IMR-90 (cell line): ENCODE results near the gene CTNNA2. TPM values are rescaled to one million over a fixed set of nuclear protein-coding genes. Genes with fewer than 3 reads are reported as not detected.

Experiments
- ATAC-seq: fragments of 200-7000 bp; cut with Tn5 transposase; 2 replicates; pipeline ENCODE4 v1.9.1; 2020; ENCODE audit warnings: low read depth, mild to moderate bottlenecking, moderate library complexity
- BruUV-seq: library from RNA; stranded (reverse); fragments of 400-500 nt; replicated peaks from 2 replicates; lab custom pipeline; 2021; lab: Mats Ljungman, UMichigan
- CTCF ChIA-PET: fragments of 300-600 bp; formaldehyde crosslinking; extraction: SDS; loops from one replicate; lab custom pipeline; 2021; ENCODE audit warnings: antibody characterized with exemption; lab: Yijun Ruan, JAX
- POLR2A ChIA-PET: fragments of 300-600 bp; sonication (Branson Sonifier 250); formaldehyde crosslinking; loops from one replicate; lab custom pipeline; 2022; ENCODE audit warnings: antibody characterized with exemption; ENCODE audit not compliant: unreplicated experiment; lab: Charles Lee
- DNase-seq: peaks from one replicate; pipeline ENCODE4 v3.0.0; 2013
- H2AFZ ChIP-seq: replicated peaks from 2 replicates; pipeline ENCODE3; 2013; ENCODE audit warnings: low read length, mild to moderate bottlenecking; ENCODE audit not compliant: poor library complexity
- H2AK5ac ChIP-seq: 2 replicates; pipeline ENCODE4 v1.6.1; 2013; ENCODE audit warnings: low read depth, low read length, inconsistent platforms
- H2AK9ac ChIP-seq: replicated peaks from 2 replicates; pipeline ENCODE3; 2013; ENCODE audit warnings: mild to moderate bottlenecking, low read depth, low read length, moderate library complexity; ENCODE audit not compliant: poor library complexity
- H2BK120ac ChIP-seq: 2 replicates; pipeline ENCODE4 v1.6.1; 2013; ENCODE audit warnings: low read depth, low read length, inconsistent platforms
- H2BK15ac ChIP-seq: 3 replicates; pipeline ENCODE4 v1.6.1; 2013; ENCODE audit warnings: low read depth, low read length, inconsistent platforms
- H2BK20ac ChIP-seq: 2 replicates; pipeline ENCODE4 v1.6.1; 2013; ENCODE audit warnings: low read depth, mild to moderate bottlenecking, inconsistent platforms, low read length, moderate library complexity
- H2BK5ac ChIP-seq: 2 replicates; pipeline ENCODE4 v1.6.1; 2013; ENCODE audit warnings: mild to moderate bottlenecking, low read depth, low read length, inconsistent platforms; ENCODE audit not compliant: poor library complexity, severe bottlenecking
- H3K14ac ChIP-seq: replicated peaks from 2 replicates; pipeline ENCODE4 v1.6.1; 2013; ENCODE audit warnings: low read depth, low read length, inconsistent platforms
- H3K18ac ChIP-seq: 2 replicates; pipeline ENCODE4 v1.6.1; 2013; ENCODE audit warnings: low read depth, low read length, control low read depth
- H3K23ac ChIP-seq: 2 replicates; pipeline ENCODE4 v1.6.1; 2013; ENCODE audit warnings: low read depth, low read length, inconsistent platforms
- H3K27ac ChIP-seq: 2 replicates; pipeline ENCODE4 v1.5.1; 2013; ENCODE audit warnings: mild to moderate bottlenecking, control low read depth, low read length; ENCODE audit not compliant: insufficient read depth
- H3K27me3 ChIP-seq: 2 replicates; pipeline ENCODE4 v1.6.1; 2013; ENCODE audit warnings: low read length; ENCODE audit not compliant: control insufficient read depth, insufficient read depth
- H3K36me3 ChIP-seq: 2 replicates; pipeline ENCODE4 v1.6.1; 2013; ENCODE audit warnings: low read length, mixed read lengths; ENCODE audit not compliant: control insufficient read depth, insufficient read depth
- H3K4ac ChIP-seq: 2 replicates; pipeline ENCODE4 v1.6.1; 2013; ENCODE audit warnings: low read depth, low read length, inconsistent platforms
- H3K4me1 ChIP-seq: 2 replicates; pipeline ENCODE4 v1.6.1; 2013; ENCODE audit warnings: low read length, mixed read lengths; ENCODE audit not compliant: control insufficient read depth, insufficient read depth
- H3K4me2 ChIP-seq: 2 replicates; pipeline ENCODE4 v1.6.1; 2013; ENCODE audit warnings: low read depth, mild to moderate bottlenecking, control low read depth, low read length, moderate library complexity
- H3K4me3 ChIP-seq: 2 replicates; pipeline ENCODE4 v1.5.1; 2013; ENCODE audit warnings: low read depth, mild to moderate bottlenecking, control low read depth, low read length, moderate library complexity; ENCODE audit not compliant: insufficient read depth
- H3K56ac ChIP-seq: 2 replicates; pipeline ENCODE4 v1.6.1; 2013; ENCODE audit warnings: low read length, inconsistent platforms; ENCODE audit not compliant: insufficient read depth; ENCODE audit errors: extremely low read depth
- H3K79me1 ChIP-seq, 2 experiments: 2 replicates each; pipeline ENCODE4 v1.6.1; 2013; ENCODE audit warnings: low read length in 2 of 2, inconsistent platforms in 1 of 2, low read depth in 1 of 2
- H3K9ac ChIP-seq: 2 replicates; pipeline ENCODE4 v1.6.1; 2013; ENCODE audit warnings: low read depth, low read length, control low read depth
- H3K9me1 ChIP-seq: 2 replicates; pipeline ENCODE4 v1.6.1; 2013; ENCODE audit warnings: low read length, inconsistent platforms; ENCODE audit not compliant: insufficient read depth
- H3K9me3 ChIP-seq: 2 replicates; pipeline ENCODE4 v1.6.1; 2013; ENCODE audit warnings: low read length; ENCODE audit not compliant: control insufficient read depth, insufficient read depth
- H4K20me1 ChIP-seq: 2 replicates; pipeline ENCODE4 v1.6.1; 2013; ENCODE audit warnings: low read length, inconsistent platforms; ENCODE audit not compliant: insufficient read depth
- H4K5ac ChIP-seq: 2 replicates; pipeline ENCODE4 v1.6.1; 2013; ENCODE audit warnings: mild to moderate bottlenecking, low read depth, low read length, control low read depth
- H4K8ac ChIP-seq, 2 experiments: 2 replicates each; pipeline ENCODE4 v1.6.1; 2013; ENCODE audit warnings: low read depth in 2 of 2, low read length in 2 of 2, control low read depth in 1 of 2, inconsistent platforms in 1 of 2
- H4K91ac ChIP-seq: 2 replicates; pipeline ENCODE4 v1.6.1; 2013; ENCODE audit warnings: low read depth, low read length, inconsistent platforms; ENCODE audit not compliant: insufficient read depth
- BHLHE40 ChIP-seq: fragments of 150-350 bp; IDR thresholded peaks from 2 replicates; pipeline ENCODE4 v1.6.1; 2016; ENCODE audit warnings: mild to moderate bottlenecking, low read depth, low read length
- CEBPB ChIP-seq: IDR thresholded peaks from 2 replicates; pipeline ENCODE4 v1.6.1; 2012; ENCODE audit warnings: low read depth, low read length, improper control_type of control experiment
- CHD1 ChIP-seq: IDR thresholded peaks from 2 replicates; pipeline ENCODE4 v1.6.1; 2012; ENCODE audit warnings: low read depth, low read length, improper control_type of control experiment
- ELK1 ChIP-seq: fragments of 150-350 bp; IDR thresholded peaks from 2 replicates; pipeline ENCODE4 v1.6.1; 2016; ENCODE audit warnings: low read depth, mild to moderate bottlenecking, low read length, moderate library complexity, borderline replicate concordance
- FOS ChIP-seq: fragments of 150-350 bp; IDR thresholded peaks from 2 replicates; pipeline ENCODE4 v1.6.1; 2016; ENCODE audit warnings: low read depth, low read length
- MAFK ChIP-seq: IDR thresholded peaks from 2 replicates; pipeline ENCODE4 v1.6.1; 2012; ENCODE audit warnings: low read depth, low read length, improper control_type of control experiment
- MAZ ChIP-seq: IDR thresholded peaks from 2 replicates; pipeline ENCODE4 v1.6.1; 2012; ENCODE audit warnings: low read depth, mild to moderate bottlenecking, low read length, improper control_type of control experiment, moderate library complexity, borderline replicate concordance
- MXI1 ChIP-seq: IDR thresholded peaks from 2 replicates; pipeline ENCODE4 v1.6.1; 2012; ENCODE audit warnings: low read depth, mild to moderate bottlenecking, low read length, moderate library complexity, borderline replicate concordance
- NFE2L2 ChIP-seq: fragments of 150-350 bp; IDR thresholded peaks from 2 replicates; pipeline ENCODE4 v1.6.1; 2016; ENCODE audit warnings: low read depth, mild to moderate bottlenecking, low read length
- POLR2A ChIP-seq: IDR thresholded peaks from 2 replicates; pipeline ENCODE4 v1.6.1; 2012; ENCODE audit warnings: mild to moderate bottlenecking, low read depth, low read length
- RAD21 ChIP-seq: IDR thresholded peaks from 2 replicates; pipeline ENCODE4 v1.6.1; 2012; ENCODE audit warnings: low read length, improper control_type of control experiment
- RCOR1 ChIP-seq: IDR thresholded peaks from 2 replicates; pipeline ENCODE4 v1.6.1; 2012; ENCODE audit warnings: mild to moderate bottlenecking, low read length, improper control_type of control experiment; ENCODE audit not compliant: insufficient replicate concordance
- RFX5 ChIP-seq: IDR thresholded peaks from 2 replicates; pipeline ENCODE4 v1.8.0; 2012; ENCODE audit warnings: low read depth, mild to moderate bottlenecking, low read length, moderate library complexity
- SMC3 ChIP-seq: fragments of 150-350 bp; IDR thresholded peaks from 2 replicates; pipeline ENCODE4 v1.6.1; 2016; ENCODE audit warnings: low read depth, mild to moderate bottlenecking, antibody characterized with exemption, low read length, moderate library complexity
- WGBS, 2 experiments: methylation state at CpG; one replicate each; pipeline versions ENCODE4 v1.1.5 to v1.1.7; 2013; ENCODE audit warnings: missing lambda C conversion rate in 2 of 2; ENCODE audit not compliant: insufficient read length in 1 of 2; ENCODE audit errors: extremely low coverage in 2 of 2; 5-methylcytosine and 5-hydroxymethylcytosine counted together
- dilution Hi-C: fragments of 300-500 bp; cut with HindIII; formaldehyde crosslinking; loops from one replicate; pipeline ENCODE4 v1.14.3; 2018; ENCODE audit warnings: low sequenced_read_pairs; ENCODE audit not compliant: unreplicated experiment
- in situ Hi-C: fragments of 300-500 bp; cut with MboI; formaldehyde crosslinking; loops from 3 replicates; pipeline ENCODE4 v1.14.3; 2019; ENCODE audit warnings: low sequenced_read_pairs, inconsistent platforms, mixed read lengths
- intact Hi-C: fragments of 100-400 bp; cut with micrococcal nuclease; formaldehyde crosslinking; loops from 2 replicates; pipeline ENCODE4 v1.10.0; 2022
- polyA plus RNA-seq, 3 experiments: library from polyadenylated mRNA; depleted of rRNA; stranded (reverse); fragments of >200 nt; gene quantifications; 2 replicates each; pipeline ENCODE4 v1.2.3, GENCODE V29; 2012; ENCODE audit warnings: low replicate concordance in 1 of 3
- total RNA-seq: library from RNA; depleted of rRNA; stranded (reverse); fragments of >200 nt; gene quantifications from 2 replicates; pipeline ENCODE4 v1.2.3, GENCODE V29; 2012
- TF ChIP-seq, protein P1 (sequence below): conservative IDR thresholded peaks from 2 replicates; pipeline ENCODE4 v1.5.1; 2012; ENCODE audit warnings: mild to moderate bottlenecking, low read depth, low read length, improper control_type of control experiment
- TF ChIP-seq, protein P2 (sequence below): fragments of 150-350 bp; IDR thresholded peaks from 2 replicates; pipeline ENCODE4 v1.6.1; 2017; ENCODE audit warnings: mild to moderate bottlenecking, antibody characterized with exemption, low read length, low read depth

The CTNNA2 gene
- total and polyA plus RNA-seq, 2 of the 4 experiments (the other 2 are of a cell fraction) = not detected

DNA sequence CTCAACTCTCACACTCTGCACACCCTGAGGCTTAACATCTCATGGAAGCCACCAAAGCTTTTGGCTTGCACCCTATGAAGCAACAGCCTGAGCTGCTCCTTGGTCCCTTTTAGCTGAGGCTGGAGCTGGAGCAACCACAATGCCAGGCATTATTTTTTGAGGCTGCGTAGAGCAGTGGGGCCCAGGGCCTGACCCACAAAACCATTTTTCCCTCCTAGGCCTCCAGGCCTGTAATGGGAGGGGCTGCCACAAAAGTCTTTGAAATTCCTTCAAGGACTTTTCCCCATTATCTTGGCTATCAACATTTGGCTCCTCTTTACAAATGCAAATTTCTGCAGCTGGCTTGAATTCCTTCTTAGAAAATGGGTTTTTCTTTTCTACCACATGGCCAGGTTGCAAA is 39.8 kb downstream of the CTNNA2 start:
- ATAC-seq (no peak), DNase-seq (no peak)
- no peak overlapping the region for H2BK5ac ChIP-seq
- no peak overlapping the region for H2AFZ ChIP-seq
- H2AK5ac ChIP-seq = no peak overlapping the region
- H4K91ac ChIP-seq = no peak overlapping the region
- H3K27me3 ChIP-seq = no peaks in the 10 kb centered on the region
- dilution Hi-C loops = no loop called here
- H3K9me1 ChIP-seq = no peaks in the 10 kb centered on the region
- no CpG with 5 or more reads among the region's 1 CpG for WGBS, 2 experiments
- no peaks in the 10 kb centered on the region for H3K79me1 ChIP-seq
- H3K9me3 ChIP-seq = peaks cover 7% of the 10 kb centered on the region; the same call in 1 of the 2 replicates
- H3K9ac ChIP-seq = no peak overlapping the region
- H3K18ac ChIP-seq = no peak overlapping the region
- no peak overlapping the region for H2BK20ac ChIP-seq
- no peak overlapping the region for H2BK120ac ChIP-seq
- no peak overlapping the region for H3K14ac ChIP-seq
- no peaks in the 10 kb centered on the region for H3K36me3 ChIP-seq
- no peaks in the 10 kb centered on the region for H3K4me1 ChIP-seq
- H3K4me3 ChIP-seq = no peak overlapping the region
- H4K20me1 ChIP-seq = no peaks in the 10 kb centered on the region
- no peak overlapping the region for H2BK15ac ChIP-seq
- POLR2A ChIA-PET = no interaction called here
- in situ Hi-C loops = no loop called here
- intact Hi-C loops = no loop called here
- no peak overlapping the region for H3K27ac ChIP-seq
- TF ChIP-seq MAFK = no peak
- TF ChIP-seq MXI1 = no peak
- TF ChIP-seq, protein P1, sequence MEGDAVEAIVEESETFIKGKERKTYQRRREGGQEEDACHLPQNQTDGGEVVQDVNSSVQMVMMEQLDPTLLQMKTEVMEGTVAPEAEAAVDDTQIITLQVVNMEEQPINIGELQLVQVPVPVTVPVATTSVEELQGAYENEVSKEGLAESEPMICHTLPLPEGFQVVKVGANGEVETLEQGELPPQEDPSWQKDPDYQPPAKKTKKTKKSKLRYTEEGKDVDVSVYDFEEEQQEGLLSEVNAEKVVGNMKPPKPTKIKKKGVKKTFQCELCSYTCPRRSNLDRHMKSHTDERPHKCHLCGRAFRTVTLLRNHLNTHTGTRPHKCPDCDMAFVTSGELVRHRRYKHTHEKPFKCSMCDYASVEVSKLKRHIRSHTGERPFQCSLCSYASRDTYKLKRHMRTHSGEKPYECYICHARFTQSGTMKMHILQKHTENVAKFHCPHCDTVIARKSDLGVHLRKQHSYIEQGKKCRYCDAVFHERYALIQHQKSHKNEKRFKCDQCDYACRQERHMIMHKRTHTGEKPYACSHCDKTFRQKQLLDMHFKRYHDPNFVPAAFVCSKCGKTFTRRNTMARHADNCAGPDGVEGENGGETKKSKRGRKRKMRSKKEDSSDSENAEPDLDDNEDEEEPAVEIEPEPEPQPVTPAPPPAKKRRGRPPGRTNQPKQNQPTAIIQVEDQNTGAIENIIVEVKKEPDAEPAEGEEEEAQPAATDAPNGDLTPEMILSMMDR = no peak
- TF ChIP-seq ELK1 = no peak
- TF ChIP-seq, protein P2, sequence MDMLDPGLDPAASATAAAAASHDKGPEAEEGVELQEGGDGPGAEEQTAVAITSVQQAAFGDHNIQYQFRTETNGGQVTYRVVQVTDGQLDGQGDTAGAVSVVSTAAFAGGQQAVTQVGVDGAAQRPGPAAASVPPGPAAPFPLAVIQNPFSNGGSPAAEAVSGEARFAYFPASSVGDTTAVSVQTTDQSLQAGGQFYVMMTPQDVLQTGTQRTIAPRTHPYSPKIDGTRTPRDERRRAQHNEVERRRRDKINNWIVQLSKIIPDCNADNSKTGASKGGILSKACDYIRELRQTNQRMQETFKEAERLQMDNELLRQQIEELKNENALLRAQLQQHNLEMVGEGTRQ = no peak
- no peak for TF ChIP-seq RCOR1
- no peak for TF ChIP-seq RFX5
- TF ChIP-seq BHLHE40 = no peak
- no peak for TF ChIP-seq CHD1
- TF ChIP-seq CEBPB = no peak
- no peak for TF ChIP-seq MAZ
- no peak for TF ChIP-seq FOS
- TF ChIP-seq SMC3 = no peak
- TF ChIP-seq NFE2L2 = no peak
- no peak for TF ChIP-seq RAD21
- TF ChIP-seq POLR2A = no peak
- no peak overlapping the region for H3K23ac ChIP-seq
- H3K4ac ChIP-seq = no peak overlapping the region
- no peak overlapping the region for H4K8ac ChIP-seq
- H4K5ac ChIP-seq = no peak overlapping the region
- H3K4me2 ChIP-seq = no peak overlapping the region
- no peak overlapping the region for H3K56ac ChIP-seq
- CTCF ChIA-PET = no interaction called here
- BruUV-seq = no TSS peak
- H2AK9ac ChIP-seq = no peak overlapping the region
